ENCODE measurements around the gene CPAMD8. TPM values are rescaled to one million over a fixed set of nuclear protein-coding genes. Genes with fewer than 3 reads are reported as not detected.
"Not testable (repeated sequence)": the region's sequence is repeated elsewhere in the genome, so short reads cannot be mapped to it uniquely, and the experiment has no call there.

The CPAMD8 gene
- total and polyA plus RNA-seq, 5 donors from 2014 or later, result 0.03 to 2.3 (median 0.36) TPM; not detected in 1

- H3K4me3 ChIP-seq (ENCODE audit: low read depth, low read length); H3K4me3 Mint-ChIP-seq; H3K27ac Mint-ChIP-seq; ATAC-seq (ENCODE audit: low read depth in 2 of 2); H3K4me1 Mint-ChIP-seq; H3K36me3 ChIP-seq (ENCODE audit: control insufficient read depth, insufficient read depth, low read length); H3K27me3 ChIP-seq (ENCODE audit: control insufficient read depth, insufficient read depth, low read length); DNase-seq; H3K4me1 ChIP-seq (ENCODE audit: control insufficient read depth, insufficient read depth, low read length, poor library complexity, severe bottlenecking); H3K27me3 Mint-ChIP-seq; H3K36me3 Mint-ChIP-seq; H3K27ac ChIP-seq (ENCODE audit: insufficient read depth, low read length, poor library complexity, severe bottlenecking): not testable (repeated sequence)
- peaks cover 17 to 22% of the 10 kb centered on the region in 2 experiments for H3K9me3 ChIP-seq (ENCODE audit: control insufficient read depth in 2 of 2, low read length in 2 of 2)
- peaks cover 6 to 25% (median 8%) of the 10 kb centered on the region in 7 donors for H3K9me3 Mint-ChIP-seq
Measured at GRCh38 chr19:16937796-16938195, 88.8 kb downstream of the CPAMD8 start.

- peaks cover 6 to 31% (median 8%) of the 10 kb centered on the region in 7 donors for H3K9me3 Mint-ChIP-seq
- no peak overlapping the region for H3K4me3 ChIP-seq (ENCODE audit: low read depth, low read length)
- H3K4me3 Mint-ChIP-seq, result no peak overlapping the region
- H3K27ac ChIP-seq (ENCODE audit: insufficient read depth, low read length, poor library complexity, severe bottlenecking), result no peak overlapping the region
- DNase-seq (no peak), ATAC-seq (ENCODE audit: low read depth in 2 of 2) (no peak)
- H3K4me1 Mint-ChIP-seq, result no peaks in the 10 kb centered on the region
- H3K9me3 ChIP-seq (ENCODE audit: control insufficient read depth in 2 of 2, low read length in 2 of 2), result peaks cover 18 to 22% of the 10 kb centered on the region in 2 experiments
- H3K4me1 ChIP-seq (ENCODE audit: control insufficient read depth, insufficient read depth, low read length, poor library complexity, severe bottlenecking), result no peaks in the 10 kb centered on the region
- no peaks in the 10 kb centered on the region for H3K27me3 ChIP-seq (ENCODE audit: control insufficient read depth, insufficient read depth, low read length)
- no peaks in the 10 kb centered on the region for H3K36me3 Mint-ChIP-seq
- H3K27ac Mint-ChIP-seq, result no peak overlapping the region
- H3K36me3 ChIP-seq (ENCODE audit: control insufficient read depth, insufficient read depth, low read length), result no peaks in the 10 kb centered on the region
- no peaks in the 10 kb centered on the region for H3K27me3 Mint-ChIP-seq
Measured at GRCh38 chr19:16936901-16937300, 89.7 kb downstream of the CPAMD8 start.

GRCh38 chr19:16934489-16934888, 92.1 kb downstream of the CPAMD8 start:
- Mint-ChIP-seq H3K27ac (no peak overlapping the region), H3K4me1 (no peaks in the 10 kb centered on the region), H3K36me3 (no peaks in the 10 kb centered on the region), H3K4me3 (no peak overlapping the region), H3K27me3 (peaks cover 9% of the 10 kb centered on the region), H3K9me3 (peaks cover 8 to 34% (median 10%) of the 10 kb centered on the region in 7 donors)
- no peak overlapping the region for H3K27ac ChIP-seq (ENCODE audit: insufficient read depth, low read length, poor library complexity, severe bottlenecking)
- no peak for ATAC-seq (ENCODE audit: low read depth in 2 of 2)
- no peaks in the 10 kb centered on the region for H3K27me3 ChIP-seq (ENCODE audit: control insufficient read depth, insufficient read depth, low read length)
- peaks cover 18 to 22% of the 10 kb centered on the region in 2 experiments for H3K9me3 ChIP-seq (ENCODE audit: control insufficient read depth in 2 of 2, low read length in 2 of 2)
- no peaks in the 10 kb centered on the region for H3K36me3 ChIP-seq (ENCODE audit: control insufficient read depth, insufficient read depth, low read length)
- DNase-seq, result no peak
- H3K4me1 ChIP-seq (ENCODE audit: control insufficient read depth, insufficient read depth, low read length, poor library complexity, severe bottlenecking), result no peaks in the 10 kb centered on the region
- H3K4me3 ChIP-seq (ENCODE audit: low read depth, low read length), result no peak overlapping the region

GRCh38 chr19:16931306-16931705, 95.3 kb downstream of the CPAMD8 start:
- H3K4me3 Mint-ChIP-seq, result peak overlapping the region in 1 of 4 donors; percentile 13
- ATAC-seq (ENCODE audit: low read depth in 2 of 2) (no peak), DNase-seq (no peak)
- H3K27ac Mint-ChIP-seq, result no peak overlapping the region
- Histone ChIP-seq H3K4me3 (ENCODE audit: low read depth, low read length) (no peak overlapping the region), H3K27ac (ENCODE audit: insufficient read depth, low read length, poor library complexity, severe bottlenecking) (no peak overlapping the region), H3K27me3 (ENCODE audit: control insufficient read depth, insufficient read depth, low read length) (no peaks in the 10 kb centered on the region), H3K36me3 (ENCODE audit: control insufficient read depth, insufficient read depth, low read length) (no peaks in the 10 kb centered on the region), H3K9me3 (ENCODE audit: control insufficient read depth in 2 of 2, low read length in 2 of 2) (peaks cover 18 to 22% of the 10 kb centered on the region in 2 experiments), H3K4me1 (ENCODE audit: control insufficient read depth, insufficient read depth, low read length, poor library complexity, severe bottlenecking) (no peaks in the 10 kb centered on the region)
- H3K36me3 Mint-ChIP-seq, result no peaks in the 10 kb centered on the region
- no peaks in the 10 kb centered on the region for H3K4me1 Mint-ChIP-seq
- peaks cover 9 to 38% (median 13%) of the 10 kb centered on the region in 7 donors for H3K9me3 Mint-ChIP-seq
- peaks cover 9% of the 10 kb centered on the region for H3K27me3 Mint-ChIP-seq

- Mint-ChIP-seq H3K27ac (no peak overlapping the region), H3K9me3 (peaks cover 9 to 33% (median 13%) of the 10 kb centered on the region in 7 donors), H3K4me1 (no peaks in the 10 kb centered on the region)
Measured at GRCh38 chr19:16930753-16931152, 95.9 kb downstream of the CPAMD8 start.

GRCh38 chr19:16928916-16929315, 97.7 kb downstream of the CPAMD8 start:
- Histone ChIP-seq H3K4me3 (ENCODE audit: low read depth, low read length) (no peak overlapping the region), H3K4me1 (ENCODE audit: control insufficient read depth, insufficient read depth, low read length, poor library complexity, severe bottlenecking) (no peaks in the 10 kb centered on the region), H3K27me3 (ENCODE audit: control insufficient read depth, insufficient read depth, low read length) (no peaks in the 10 kb centered on the region), H3K9me3 (ENCODE audit: control insufficient read depth in 2 of 2, low read length in 2 of 2) (peaks cover 6 to 9% of the 10 kb centered on the region in 2 experiments), H3K36me3 (ENCODE audit: control insufficient read depth, insufficient read depth, low read length) (no peaks in the 10 kb centered on the region), H3K27ac (ENCODE audit: insufficient read depth, low read length, poor library complexity, severe bottlenecking) (no peak overlapping the region)
- ATAC-seq (ENCODE audit: low read depth in 2 of 2), result no peak
- no peaks in the 10 kb centered on the region for H3K4me1 Mint-ChIP-seq
- DNase-seq, result no peak
- H3K9me3 Mint-ChIP-seq, result peaks cover 3 to 25% (median 10%) of the 10 kb centered on the region in 7 donors
- peaks cover 9% of the 10 kb centered on the region for H3K27me3 Mint-ChIP-seq
- H3K4me3 Mint-ChIP-seq, result no peak overlapping the region
- no peak overlapping the region for H3K27ac Mint-ChIP-seq
- H3K36me3 Mint-ChIP-seq, result no peaks in the 10 kb centered on the region

More at GRCh38 chr19:16930753-16931152, 95.9 kb downstream of the CPAMD8 start:
- Histone ChIP-seq H3K4me3 (ENCODE audit: low read depth, low read length) (no peak overlapping the region), H3K4me1 (ENCODE audit: control insufficient read depth, insufficient read depth, low read length, poor library complexity, severe bottlenecking) (no peaks in the 10 kb centered on the region), H3K36me3 (ENCODE audit: control insufficient read depth, insufficient read depth, low read length) (no peaks in the 10 kb centered on the region), H3K9me3 (ENCODE audit: control insufficient read depth in 2 of 2, low read length in 2 of 2) (peaks cover 18 to 20% of the 10 kb centered on the region in 2 experiments), H3K27me3 (ENCODE audit: control insufficient read depth, insufficient read depth, low read length) (no peaks in the 10 kb centered on the region), H3K27ac (ENCODE audit: insufficient read depth, low read length, poor library complexity, severe bottlenecking) (no peak overlapping the region)
- ATAC-seq (ENCODE audit: low read depth in 2 of 2) (no peak), DNase-seq (no peak)
- Mint-ChIP-seq H3K36me3 (no peaks in the 10 kb centered on the region), H3K27me3 (peaks cover 9% of the 10 kb centered on the region), H3K4me3 (no peak overlapping the region)

- Mint-ChIP-seq H3K27ac (no peak overlapping the region), H3K4me3 (no peak overlapping the region), H3K27me3 (peaks cover 9% of the 10 kb centered on the region), H3K36me3 (no peaks in the 10 kb centered on the region), H3K9me3 (peaks cover 0 to 21% (median 8%) of the 10 kb centered on the region in 7 donors), H3K4me1 (no peaks in the 10 kb centered on the region)
- Histone ChIP-seq H3K4me1 (ENCODE audit: control insufficient read depth, insufficient read depth, low read length, poor library complexity, severe bottlenecking) (no peaks in the 10 kb centered on the region), H3K36me3 (ENCODE audit: control insufficient read depth, insufficient read depth, low read length) (no peaks in the 10 kb centered on the region), H3K27ac (ENCODE audit: insufficient read depth, low read length, poor library complexity, severe bottlenecking) (no peak overlapping the region), H3K9me3 (ENCODE audit: control insufficient read depth in 2 of 2, low read length in 2 of 2) (peaks cover under 1 to 3% of the 10 kb centered on the region in 2 experiments), H3K27me3 (ENCODE audit: control insufficient read depth, insufficient read depth, low read length) (no peaks in the 10 kb centered on the region), H3K4me3 (ENCODE audit: low read depth, low read length) (no peak overlapping the region)
- ATAC-seq (ENCODE audit: low read depth in 2 of 2), result no peak
- DNase-seq, result no peak
Measured at GRCh38 chr19:16928351-16928750, 98.3 kb downstream of the CPAMD8 start.

GRCh38 chr19:16927883-16928282, 98.7 kb downstream of the CPAMD8 start:
- peaks cover 9% of the 10 kb centered on the region for H3K27me3 Mint-ChIP-seq
- H3K4me3 ChIP-seq (ENCODE audit: low read depth, low read length), result no peak overlapping the region
- H3K27me3 ChIP-seq (ENCODE audit: control insufficient read depth, insufficient read depth, low read length), result no peaks in the 10 kb centered on the region
- H3K4me1 Mint-ChIP-seq, result no peaks in the 10 kb centered on the region
- no peaks in the 10 kb centered on the region for H3K36me3 Mint-ChIP-seq
- H3K27ac ChIP-seq (ENCODE audit: insufficient read depth, low read length, poor library complexity, severe bottlenecking), result no peak overlapping the region
- no peak overlapping the region for H3K27ac Mint-ChIP-seq
- no peaks in the 10 kb centered on the region for H3K36me3 ChIP-seq (ENCODE audit: control insufficient read depth, insufficient read depth, low read length)
- ATAC-seq (ENCODE audit: low read depth in 2 of 2) (no peak), DNase-seq (no peak)
- H3K9me3 ChIP-seq (ENCODE audit: control insufficient read depth in 2 of 2, low read length in 2 of 2), result peaks cover 0 to 2% of the 10 kb centered on the region in 2 experiments
- H3K4me3 Mint-ChIP-seq, result peak overlapping the region in 1 of 4 donors; percentile 70
- H3K4me1 ChIP-seq (ENCODE audit: control insufficient read depth, insufficient read depth, low read length, poor library complexity, severe bottlenecking), result no peaks in the 10 kb centered on the region
- H3K9me3 Mint-ChIP-seq, result peaks cover 0 to 19% (median 6%) of the 10 kb centered on the region in 7 donors
